ENCODE results near the gene FADS6.

- TF ChIP-seq EZH2phosphoT487 (IDR thresholded peaks at IDR 0.05; ENCODE audit: borderline replicate concordance), result no peak
- no peak for TF ChIP-seq CTCF (conservative IDR thresholded peaks at IDR 0.05; ENCODE audit: low read length)
Measured at GRCh38 chr17:74850310-74850709, 43.1 kb downstream of the FADS6 start.

All from Loucy (cell line).